Measurements from ENCODE around the gene HOXA3.

DNA sequence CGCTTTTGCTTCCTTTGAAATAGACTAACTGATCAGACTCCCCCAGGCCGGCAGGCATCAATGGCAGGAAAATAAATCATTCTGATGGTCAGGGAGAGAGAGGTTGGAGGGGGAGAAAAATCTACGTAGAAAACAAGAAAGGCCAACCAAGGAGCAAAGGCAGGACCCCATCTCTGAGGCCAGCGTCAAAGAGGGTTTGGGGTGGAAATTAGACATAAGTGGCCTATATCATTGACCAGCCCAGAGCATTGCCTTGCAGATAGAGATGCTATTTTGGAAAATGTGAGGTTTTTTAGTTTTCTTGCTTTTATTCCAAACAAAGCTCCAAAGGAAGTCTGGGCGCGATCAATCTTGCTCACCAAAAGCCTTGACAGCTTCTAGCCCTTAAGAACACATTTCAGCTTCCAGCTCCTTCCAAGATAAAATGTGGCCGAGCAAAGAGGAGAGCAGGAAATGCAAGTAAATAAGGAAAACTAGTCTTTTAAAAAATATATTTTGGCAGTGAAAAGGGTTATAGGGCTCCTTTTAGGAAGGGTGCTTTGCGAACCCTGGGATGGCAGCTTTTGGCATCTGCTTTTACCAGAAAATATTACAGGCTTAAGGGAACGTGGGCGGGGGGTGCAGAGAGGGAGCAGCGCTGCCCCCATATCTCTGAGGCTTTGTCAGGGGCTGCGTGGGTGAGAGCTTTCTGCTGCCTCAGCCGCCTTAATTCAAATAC lies 47.9 kb downstream of the HOXA3 start:
- TF ChIP-seq CTCF (IDR thresholded peaks at IDR 0.05) (no peak), POLR2A (IDR thresholded peaks at IDR 0.05) (no peak), POLR2AphosphoS5 (IDR thresholded peaks at IDR 0.05) (no peak), EP300 (IDR thresholded peaks at IDR 0.05) (no peak)
